Limb (tissue), 2 donors: Measurements from ENCODE around the gene TCEA3.

ENCODE experiments used
- DNase-seq, 2 donors: peaks; one replicate each; pipeline ENCODE4 v3.0.0-alpha.2; 2016; ENCODE audit errors: extremely low spot score in 2 of 2

TCEA3 gene

DNA sequence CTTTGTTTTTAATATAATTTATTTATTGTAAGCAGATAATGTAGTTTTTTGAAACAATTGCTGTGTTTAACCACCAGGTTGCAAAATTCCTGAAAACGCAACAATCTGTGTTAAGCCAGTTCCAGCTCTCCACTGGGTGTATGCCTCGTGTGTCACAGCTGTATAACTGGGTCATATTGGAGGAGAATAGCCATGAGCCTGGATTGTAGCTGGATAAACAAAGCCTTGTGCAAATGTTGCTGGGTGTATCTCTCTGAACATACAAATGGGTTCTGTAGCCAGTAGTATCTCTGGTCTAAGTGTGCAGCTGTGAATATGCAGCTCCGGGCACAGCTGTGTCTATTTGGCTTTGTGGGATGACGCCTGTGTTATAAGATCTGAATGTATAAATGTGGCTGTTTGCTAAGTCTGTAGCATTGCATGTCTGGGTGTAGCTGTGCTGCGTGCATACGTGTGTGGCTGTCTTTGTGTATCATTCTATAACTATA lies 2.8 kb downstream of the TCEA3 start:
- DNase-seq = peak in 1 of 2 donors; percentile 64

GRCh38 chr1:23421343-23421742 lies 3.2 kb downstream of the TCEA3 start:
- no peak for DNase-seq

GRCh38 chr1:23420778-23421177 lies 3.8 kb downstream of the TCEA3 start:
- no peak for DNase-seq

- DNase-seq = no peak
Observed at GRCh38 chr1:23419180-23419579, 5.4 kb downstream of the TCEA3 start.

- peak in 1 of 2 donors; percentile 30 for DNase-seq
Observed at GRCh38 chr1:23417570-23417969, 7.0 kb downstream of the TCEA3 start.

DNA sequence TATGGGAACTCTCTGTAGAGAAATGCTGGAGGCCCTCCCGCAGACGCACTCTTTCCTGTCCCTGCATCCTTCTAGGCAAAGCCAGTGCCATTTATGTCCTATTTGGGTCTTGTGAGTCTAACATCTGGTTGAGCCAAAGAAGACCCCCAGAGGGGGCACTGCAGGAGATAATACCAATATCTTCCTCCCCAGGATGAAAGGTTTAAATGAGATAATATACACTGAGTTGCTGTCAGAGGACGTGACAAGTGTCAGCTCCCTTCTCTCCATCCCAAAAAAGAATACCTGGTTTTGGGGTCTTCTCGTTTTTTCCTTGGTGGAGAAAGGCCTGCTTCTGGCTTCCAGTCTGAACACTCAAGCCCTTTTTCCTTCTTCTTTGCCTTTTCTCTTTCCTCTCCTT lies 7.6 kb downstream of the TCEA3 start:
- no peak for DNase-seq

DNA sequence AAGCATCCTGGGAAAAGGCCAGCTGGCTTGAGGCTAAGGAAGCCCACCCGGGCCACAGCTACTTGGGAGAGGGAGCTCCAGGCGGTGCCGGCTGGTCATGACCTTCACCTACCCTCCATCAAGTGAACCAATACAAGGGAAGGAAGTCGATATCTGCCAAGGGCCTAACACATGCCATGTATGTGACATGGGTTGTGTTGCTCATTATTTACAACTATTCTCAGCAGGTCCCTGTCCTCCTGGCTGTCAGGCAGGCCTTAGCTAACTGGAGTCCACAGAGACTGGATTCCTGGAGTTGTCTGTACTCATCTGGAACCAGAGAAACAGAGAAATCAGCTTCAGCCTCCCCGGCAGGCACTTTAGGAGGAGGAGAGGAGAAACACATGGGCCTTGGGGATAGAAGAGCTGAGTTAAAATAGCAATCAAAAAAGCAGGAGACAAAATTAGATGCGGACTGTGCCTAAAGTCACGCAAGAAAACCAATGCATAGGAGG lies 15.7 kb downstream of the TCEA3 start:
- DNase-seq = no peak

- DNase-seq = no peak
Observed at GRCh38 chr1:23407016-23407630, 17.4 kb downstream of the TCEA3 start.

DNA sequence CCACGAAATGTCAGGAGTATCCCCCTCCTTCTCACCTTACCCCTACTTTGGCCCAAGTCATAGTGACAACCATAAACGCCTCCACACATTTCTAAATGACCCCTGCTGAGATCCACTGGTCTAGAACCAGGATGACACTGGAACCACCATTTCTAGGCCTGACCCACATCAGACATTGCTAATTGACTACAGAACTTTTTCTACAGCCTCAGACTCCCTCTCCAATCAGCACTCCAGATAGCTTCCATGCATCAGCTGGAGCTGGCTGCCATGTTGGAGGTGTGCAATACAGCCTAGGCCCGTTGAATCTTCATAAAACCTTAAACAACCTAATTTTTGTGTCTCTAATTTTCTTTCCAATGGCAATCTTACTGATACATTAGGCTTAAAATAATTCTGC lies 18.6 kb downstream of the TCEA3 start:
- no peak for DNase-seq

- peak; percentile 88 to 91 for DNase-seq
Observed at GRCh38 chr1:23403735-23404486, 20.6 kb downstream of the TCEA3 start.

DNA sequence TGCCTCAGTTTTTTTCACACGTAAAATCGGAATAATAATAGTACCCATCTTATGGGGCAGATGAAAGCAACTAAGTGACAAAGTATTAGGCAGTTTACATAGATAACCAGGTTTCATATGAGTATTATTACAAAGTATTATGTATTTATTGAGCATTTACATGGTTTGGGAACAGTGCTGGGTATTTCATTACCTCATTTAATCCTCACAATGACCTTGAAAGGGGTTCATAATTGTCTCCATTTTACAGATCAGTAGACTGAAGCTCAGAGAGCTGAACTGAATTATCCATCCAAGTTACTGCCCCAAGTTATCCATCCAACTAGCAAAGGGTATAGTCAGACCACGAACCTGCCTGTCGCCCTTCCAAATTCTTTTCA lies 21.2 kb downstream of the TCEA3 start:
- DNase-seq = no peak

DNA sequence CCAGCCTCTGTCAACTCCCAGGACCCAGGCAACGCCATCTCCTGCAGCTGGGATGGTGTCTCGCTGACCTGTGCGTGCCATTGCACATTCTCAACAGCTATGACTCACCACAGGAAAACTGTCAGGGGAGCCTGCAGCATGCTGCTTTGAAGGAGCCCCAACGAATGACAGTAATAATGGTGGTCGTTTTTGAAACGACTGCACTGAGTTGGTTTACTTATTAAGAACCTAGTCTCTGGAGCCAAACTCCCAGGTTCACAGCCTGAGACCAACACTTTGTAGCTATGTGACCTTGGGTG lies 21.6 kb downstream of the TCEA3 start:
- no peak for DNase-seq

DNA sequence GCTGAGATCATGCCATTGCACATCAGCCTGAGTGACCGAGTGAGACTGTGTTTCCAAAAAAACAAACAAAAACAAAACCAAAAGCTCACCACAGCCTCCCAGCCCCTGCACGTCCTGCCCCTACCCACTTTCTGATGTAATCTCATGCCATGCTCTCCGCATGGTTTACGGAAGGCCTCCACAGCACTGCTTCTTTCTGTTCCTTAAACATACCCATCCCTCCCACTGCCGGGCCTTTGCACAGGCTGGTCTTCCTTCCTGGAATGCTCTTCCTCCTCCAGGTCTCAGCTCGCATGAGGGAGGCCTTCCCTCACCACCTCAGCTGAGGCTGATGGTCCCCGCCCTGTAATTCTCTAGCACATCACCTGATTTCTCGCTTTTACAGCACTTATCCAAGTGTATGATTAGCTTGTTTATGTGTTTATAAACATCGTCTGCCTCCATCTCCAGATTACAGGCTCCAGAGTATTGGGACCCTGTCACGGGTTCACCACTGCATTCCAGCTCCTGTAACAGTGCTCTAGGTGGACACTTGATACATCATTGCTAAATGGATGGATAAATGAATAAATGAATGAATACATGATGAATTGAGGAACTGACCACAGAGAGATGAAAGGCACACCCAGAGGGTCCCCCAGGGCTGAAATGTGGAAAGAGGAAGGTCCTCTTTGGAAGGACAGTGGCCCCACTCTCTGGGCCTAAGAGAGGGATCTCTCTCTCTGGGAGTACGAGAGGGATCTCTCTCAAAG lies 22.1 kb downstream of the TCEA3 start:
- DNase-seq = no peak

DNA sequence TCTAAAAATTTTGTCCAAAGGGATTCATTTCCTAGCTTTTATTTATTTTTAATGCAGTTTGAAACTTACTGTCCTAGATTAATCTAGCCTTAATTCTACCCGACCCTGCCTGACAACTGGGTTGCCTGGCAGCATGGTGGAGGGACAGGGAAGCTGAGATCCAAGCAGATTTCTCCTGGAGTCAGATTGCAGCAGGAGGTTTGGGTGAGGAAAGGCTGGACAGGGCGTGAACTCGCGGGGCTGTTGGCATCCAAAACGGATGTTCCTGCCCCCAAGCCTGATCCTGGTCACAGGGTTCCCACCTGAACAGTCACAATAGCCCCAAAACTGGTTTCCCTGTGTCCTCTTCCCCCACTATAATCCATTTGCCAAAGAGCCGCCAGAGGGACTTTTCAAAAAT lies 23.2 kb downstream of the TCEA3 start:
- DNase-seq = no peak

- no peak for DNase-seq
Observed at GRCh38 chr1:23400324-23401114, 24.0 kb downstream of the TCEA3 start.

DNA sequence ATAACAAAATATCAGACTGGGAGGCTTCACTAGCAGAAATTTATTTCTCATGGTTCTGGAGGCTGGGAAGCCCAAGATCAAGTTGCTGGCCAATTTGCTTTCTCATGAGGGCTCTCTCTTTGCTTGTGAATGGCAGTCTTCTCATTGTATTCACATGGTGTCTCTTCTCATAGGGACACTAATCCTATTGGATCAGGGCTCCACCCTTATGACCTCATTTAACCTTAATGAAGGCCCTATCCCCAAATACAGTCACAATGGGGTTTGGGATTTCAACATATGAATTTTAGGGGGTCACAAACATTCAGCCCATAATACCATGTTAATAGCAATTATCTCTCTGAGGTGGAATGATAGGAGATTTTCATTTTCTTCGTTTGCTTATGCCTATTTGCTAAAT lies 25.3 kb downstream of the TCEA3 start:
- DNase-seq = no peak

GRCh38 chr1:23397908-23398307 lies 26.6 kb downstream of the TCEA3 start:
- no peak for DNase-seq

GRCh38 chr1:23396380-23396779 lies 28.2 kb downstream of the TCEA3 start:
- no peak for DNase-seq

DNA sequence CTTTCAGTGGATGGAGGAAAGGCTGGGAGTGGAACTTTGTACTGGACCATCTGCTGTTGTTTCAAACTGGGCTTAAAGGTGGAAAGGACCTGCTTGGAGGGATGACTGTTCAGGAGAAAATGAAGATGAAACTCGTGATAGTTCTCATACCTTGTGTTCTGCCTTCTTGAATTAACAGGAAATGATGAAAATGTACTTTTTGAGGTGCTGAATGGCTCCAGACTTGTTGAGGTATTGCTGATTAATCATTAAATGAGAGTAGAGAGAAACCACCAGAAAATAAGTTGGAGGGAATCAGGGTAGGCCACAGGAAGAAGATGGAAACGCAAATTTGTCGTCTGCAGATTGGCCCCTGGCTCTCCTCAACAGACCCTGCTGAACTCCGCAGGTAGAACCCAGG lies 28.7 kb downstream of the TCEA3 start:
- DNase-seq = no peak

- DNase-seq = no peak
Observed at GRCh38 chr1:23395154-23395724, 29.3 kb downstream of the TCEA3 start.

- DNase-seq = peak; percentile 80 to 82
Observed at GRCh38 chr1:23394684-23395083, 29.9 kb downstream of the TCEA3 start.
